Skeletal muscle tissue (tissue), 4 donors: ENCODE results near the gene CYTH1. TPM values are rescaled to one million over a fixed set of nuclear protein-coding genes. Genes with fewer than 3 reads are reported as not detected.
"Not testable (repeated sequence)": the region's sequence is repeated elsewhere in the genome, so short reads cannot be mapped to it uniquely, and the experiment has no call there.

Experiments used
- H3K27ac ChIP-seq: one replicate; pipeline ENCODE4 v1.7.0; 2013; ENCODE audit warnings: mild to moderate bottlenecking, low read depth, low read length, inconsistent platforms
- H3K27me3 ChIP-seq, 3 donors: one replicate each; pipeline ENCODE4 v1.7.0; 2013; ENCODE audit warnings: low read length in 3 of 3; ENCODE audit not compliant: control insufficient read depth in 3 of 3, insufficient read depth in 3 of 3
- H3K36me3 ChIP-seq, 3 donors: one replicate each; pipeline ENCODE4 v1.7.0; 2013; ENCODE audit warnings: low read length in 3 of 3; ENCODE audit not compliant: control insufficient read depth in 3 of 3, insufficient read depth in 3 of 3
- H3K4me1 ChIP-seq, 3 donors: one replicate each; pipeline ENCODE4 v1.7.0; 2013; ENCODE audit warnings: low read length in 3 of 3, mild to moderate bottlenecking in 3 of 3; ENCODE audit not compliant: control insufficient read depth in 3 of 3, insufficient read depth in 3 of 3
- H3K4me3 ChIP-seq, 3 donors: one replicate each; pipeline ENCODE4 v1.7.0; 2013; ENCODE audit warnings: low read length in 3 of 3
- H3K9ac ChIP-seq, 3 donors: one replicate each; pipeline ENCODE4 v1.7.0; 2013; ENCODE audit warnings: low read length in 3 of 3, mild to moderate bottlenecking in 3 of 3, moderate library complexity in 2 of 3, low read depth in 1 of 3
- H3K9me3 ChIP-seq, 3 donors: one replicate each; pipeline ENCODE4 v1.7.0; 2013; ENCODE audit warnings: low read length in 3 of 3; ENCODE audit not compliant: control insufficient read depth in 3 of 3
- total RNA-seq: library from RNA; depleted of rRNA; stranded (reverse); fragments of >200 nt; gene quantifications from one replicate; pipeline ENCODE4 v1.2.3, GENCODE V29; 2014
- donor health status: Osteomylitis.

CYTH1 gene
- total RNA-seq, 1 donor from 2014 or later, result 17.7 TPM

DNA sequence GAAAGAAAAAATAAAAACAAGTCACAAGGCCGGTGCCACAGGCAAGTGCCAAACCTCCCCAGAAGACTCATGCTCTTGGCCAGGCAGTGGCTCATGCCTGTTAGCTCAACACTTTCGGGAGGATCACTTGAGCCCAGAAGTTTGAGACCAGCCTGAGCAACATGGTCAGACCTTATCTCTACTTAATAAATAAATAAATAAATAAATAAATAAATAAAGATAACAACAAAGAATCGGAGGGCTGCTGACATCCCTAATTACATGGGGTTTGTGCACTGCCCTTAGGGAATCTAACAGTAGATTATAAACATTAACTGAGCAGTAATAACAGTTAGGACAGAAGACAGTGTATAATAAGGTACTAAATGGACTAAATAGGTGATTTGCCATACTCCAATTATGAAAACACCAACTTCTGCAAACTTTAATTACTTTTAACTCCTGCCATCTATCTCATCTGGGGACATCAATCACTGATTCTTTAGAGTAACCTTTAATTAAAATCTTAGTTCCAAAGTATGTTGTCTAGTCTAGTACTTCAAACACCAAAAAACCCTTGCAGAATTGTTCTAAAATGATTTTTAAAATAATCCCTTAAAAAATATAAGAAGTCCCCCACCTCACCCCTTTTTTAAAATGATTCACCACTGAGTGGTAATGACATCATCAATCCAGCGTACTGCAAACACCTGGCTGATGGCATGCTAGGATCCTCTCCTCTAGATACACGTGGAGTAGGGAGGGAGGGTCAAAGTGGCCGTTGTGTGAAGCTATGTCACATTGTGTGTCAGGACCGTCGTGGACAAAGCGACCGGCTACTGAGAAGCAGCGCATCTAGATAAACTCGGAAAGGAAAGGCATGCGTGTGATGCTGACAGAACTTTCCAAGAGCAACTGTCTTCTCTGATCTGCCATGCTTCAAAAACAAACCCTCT, 28.5 kb downstream of the CYTH1 start:
- no peak overlapping the region for H3K27ac ChIP-seq
- peaks cover 3 to 17% (median 11%) of the 10 kb centered on the region in 3 donors for H3K4me1 ChIP-seq

DNA sequence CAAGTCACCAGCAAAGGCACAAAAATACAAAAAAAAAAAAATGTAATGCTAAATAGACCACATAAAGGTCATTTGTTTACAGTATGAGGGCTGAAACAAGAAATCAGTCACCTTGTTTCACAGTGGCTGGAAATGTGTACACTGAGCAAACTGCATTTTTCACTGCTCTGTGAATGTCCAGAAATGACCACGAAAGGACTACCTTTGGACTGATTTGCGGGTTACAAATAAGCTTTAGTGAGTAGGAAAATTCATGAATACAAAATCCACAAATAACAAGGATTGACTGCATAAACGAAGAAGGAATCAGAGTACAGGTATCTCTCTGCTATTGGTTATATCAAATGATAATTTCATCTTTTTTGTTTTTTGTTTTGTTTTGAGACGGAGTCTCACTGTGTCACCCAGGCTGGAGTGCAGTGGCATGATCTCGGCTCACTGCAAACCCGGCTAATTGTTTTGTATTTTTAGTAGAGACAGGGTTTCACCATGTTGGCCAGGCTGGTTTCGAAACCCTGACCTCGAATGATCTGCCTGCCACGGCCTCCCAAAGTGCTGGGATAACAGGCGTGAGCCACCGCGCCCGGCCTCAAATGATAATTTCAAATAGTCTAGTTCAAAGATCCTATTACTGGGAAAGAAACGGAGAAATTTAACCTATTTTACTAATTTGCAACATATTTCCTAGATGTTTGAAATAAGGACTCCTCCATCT, 30.5 kb downstream of the CYTH1 start:
- H3K27ac ChIP-seq, result no peak overlapping the region
- H3K9ac ChIP-seq, result no peak overlapping the region
- no peaks in the 10 kb centered on the region for H3K27me3 ChIP-seq
- peaks cover 17 to 27% (median 25%) of the 10 kb centered on the region in 3 donors for H3K4me1 ChIP-seq
- no peaks in the 10 kb centered on the region for H3K9me3 ChIP-seq
- no peak overlapping the region for H3K4me3 ChIP-seq
- no peaks in the 10 kb centered on the region for H3K36me3 ChIP-seq

More for the DNA sequence above, 28.5 kb downstream of the CYTH1 start:
- Histone ChIP-seq H3K27me3 (no peaks in the 10 kb centered on the region), H3K4me3 (no peak overlapping the region), H3K9me3 (no peaks in the 10 kb centered on the region), H3K9ac (no peak overlapping the region), H3K36me3 (no peaks in the 10 kb centered on the region)

- peaks cover 21 to 31% (median 31%) of the 10 kb centered on the region in 3 donors for H3K4me1 ChIP-seq
- H3K27me3 ChIP-seq, H3K27ac ChIP-seq: not testable (repeated sequence)
Measured at GRCh38 chr17:78751000-78751399, 31.1 kb downstream of the CYTH1 start.

DNA sequence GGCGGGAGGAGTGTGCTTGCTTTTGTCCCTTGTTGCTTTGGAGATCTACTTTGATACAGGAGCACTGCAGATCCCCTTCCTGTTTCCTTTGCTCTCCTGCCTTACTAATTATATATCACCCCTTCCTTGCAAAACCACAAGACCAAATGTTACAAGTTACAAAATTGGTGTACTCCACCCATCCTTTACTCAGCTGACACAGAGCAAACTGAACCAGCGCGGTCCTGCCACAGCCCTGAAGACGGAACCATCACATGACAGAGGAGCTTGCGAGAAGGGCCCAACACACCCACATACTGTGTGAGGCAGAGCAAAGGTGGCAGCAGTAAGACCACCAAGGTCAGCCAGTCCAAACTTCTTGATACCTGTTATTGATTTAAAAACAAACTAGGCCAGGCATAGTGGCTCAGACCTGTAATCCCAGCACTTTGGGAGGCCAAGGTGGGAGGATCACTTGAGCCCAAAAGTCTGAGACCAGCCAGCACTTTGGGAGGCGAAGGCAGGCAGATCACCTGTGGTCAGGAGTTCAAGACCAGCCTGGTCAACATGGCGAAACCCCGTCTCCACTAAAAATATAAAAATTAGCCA, 33.2 kb downstream of the CYTH1 start:
- Histone ChIP-seq H3K9me3 (no peaks in the 10 kb centered on the region), H3K36me3 (no peaks in the 10 kb centered on the region), H3K4me3 (peak overlapping the region in 1 of 3 donors; percentile 9), H3K27ac (peak overlapping the region; percentile 64), H3K9ac (no peak overlapping the region), H3K4me1 (peaks cover 27 to 38% (median 31%) of the 10 kb centered on the region in 3 donors), H3K27me3 (no peaks in the 10 kb centered on the region)

More at GRCh38 chr17:78751000-78751399, 31.1 kb downstream of the CYTH1 start:
- not testable (repeated sequence) for H3K4me3 ChIP-seq, H3K9ac ChIP-seq, H3K9me3 ChIP-seq, H3K36me3 ChIP-seq

- peaks cover 27 to 38% (median 31%) of the 10 kb centered on the region in 3 donors for H3K4me1 ChIP-seq
- H3K4me3 ChIP-seq, result no peak overlapping the region
Measured at GRCh38 chr17:78748048-78748729, 33.9 kb downstream of the CYTH1 start.

GRCh38 chr17:78747488-78747887, 34.6 kb downstream of the CYTH1 start:
- Histone ChIP-seq H3K27ac (peak overlapping the region; percentile 3), H3K4me1 (peaks cover 27 to 38% (median 31%) of the 10 kb centered on the region in 3 donors)

More at GRCh38 chr17:78748048-78748729, 33.9 kb downstream of the CYTH1 start:
- H3K9ac ChIP-seq, result no peak overlapping the region
- no peaks in the 10 kb centered on the region for H3K36me3 ChIP-seq
- H3K27me3 ChIP-seq, result no peaks in the 10 kb centered on the region
- H3K9me3 ChIP-seq, result no peaks in the 10 kb centered on the region
- peak overlapping the region; percentile 64 for H3K27ac ChIP-seq

GRCh38 chr17:78746949-78747269, 35.2 kb downstream of the CYTH1 start:
- peak overlapping the region; percentile 3 for H3K27ac ChIP-seq

More at GRCh38 chr17:78747488-78747887, 34.6 kb downstream of the CYTH1 start:
- H3K9me3 ChIP-seq, result no peaks in the 10 kb centered on the region
- H3K9ac ChIP-seq, result no peak overlapping the region
- H3K4me3 ChIP-seq, result no peak overlapping the region
- H3K36me3 ChIP-seq, result no peaks in the 10 kb centered on the region
- no peaks in the 10 kb centered on the region for H3K27me3 ChIP-seq

DNA sequence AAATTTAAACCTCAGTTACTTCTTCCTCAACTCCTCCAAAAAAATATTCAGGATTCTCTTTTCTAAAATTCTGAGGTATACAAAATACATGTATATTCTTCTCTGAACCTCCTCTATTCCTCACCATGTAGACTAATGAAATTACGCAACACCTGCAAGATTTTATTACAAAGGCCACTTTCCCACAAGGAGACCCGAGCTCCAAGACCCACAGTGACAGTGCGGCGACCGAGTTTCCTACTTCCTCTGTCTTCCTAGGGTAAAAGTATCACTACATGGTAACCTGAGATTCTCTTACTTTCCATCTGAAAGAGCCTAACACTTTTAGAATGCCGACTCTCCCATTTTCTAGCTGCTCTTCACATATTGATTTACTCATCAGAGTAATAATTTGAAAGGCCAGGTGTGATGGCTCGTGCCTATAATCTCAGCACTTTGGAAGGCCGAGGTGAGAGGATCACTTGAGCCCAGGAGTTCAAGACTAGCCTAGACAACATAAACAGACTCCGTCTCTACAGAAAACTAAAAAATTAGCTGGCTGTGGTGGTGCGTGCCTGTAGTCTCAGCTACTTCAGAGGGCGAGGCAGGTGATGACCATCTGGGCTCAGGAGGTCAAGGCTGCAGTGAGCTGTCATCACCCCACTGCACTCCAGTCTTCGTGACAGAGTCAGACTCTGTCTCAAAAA, 35.7 kb downstream of the CYTH1 start:
- H3K27ac ChIP-seq, result no peak overlapping the region
- H3K27me3 ChIP-seq, result no peaks in the 10 kb centered on the region
- H3K4me1 ChIP-seq, result peaks cover 33 to 48% (median 37%) of the 10 kb centered on the region in 3 donors
- H3K36me3 ChIP-seq, result no peaks in the 10 kb centered on the region
- peak overlapping the region in 1 of 3 donors; percentile 18 for H3K9ac ChIP-seq
- H3K9me3 ChIP-seq, result no peaks in the 10 kb centered on the region
- H3K4me3 ChIP-seq, result no peak overlapping the region

More at GRCh38 chr17:78746949-78747269, 35.2 kb downstream of the CYTH1 start:
- Histone ChIP-seq H3K27me3 (no peaks in the 10 kb centered on the region), H3K9ac (no peak overlapping the region), H3K36me3 (no peaks in the 10 kb centered on the region), H3K9me3 (no peaks in the 10 kb centered on the region), H3K4me3 (no peak overlapping the region), H3K4me1 (peaks cover 30 to 43% (median 33%) of the 10 kb centered on the region in 3 donors)
